K562 (cell line): Measurements from ENCODE around the gene SLC17A2.

ENCODE experiments used
- CTCF ChIP-seq, 3 experiments: IDR thresholded peaks in 2 of 3; conservative IDR thresholded peaks in 1 of 3; 2 replicates each; pipeline ENCODE4 v1.5.1; 2011 to 2012; ENCODE audit warnings: low read length in 3 of 3, mild to moderate bottlenecking in 3 of 3, control low read depth in 2 of 3, improper control_type of control experiment in 1 of 3, inconsistent platforms in 1 of 3, low read depth in 1 of 3, mixed read lengths in 1 of 3, moderate library complexity in 1 of 3; ENCODE audit not compliant: insufficient read depth in 2 of 3
- FOXJ3 ChIP-seq: sonication (generic); formaldehyde crosslinking; IDR thresholded peaks from 2 replicates; pipeline ENCODE4 v1.4.0; 2020; ENCODE audit warnings: mild to moderate bottlenecking, missing genetic modification reagents
- MXI1 ChIP-seq: IDR thresholded peaks from 2 replicates; pipeline ENCODE4 v1.6.1; 2011; ENCODE audit warnings: low read depth, mild to moderate bottlenecking, improper control_type of control experiment, low read length
- SMAD2 ChIP-seq: fragments of 150-350 bp; IDR thresholded peaks from 2 replicates; pipeline ENCODE4 v1.6.1; 2014; ENCODE audit warnings: low read depth, mild to moderate bottlenecking, low read length
- ZNF707 ChIP-seq: fragments of 250-450 bp; sonication (Bioruptor Pico); conservative IDR thresholded peaks from 2 replicates; pipeline ENCODE4 v1.8.0; 2022; ENCODE audit warnings: inconsistent platforms, mild to moderate bottlenecking, moderate library complexity

- no peak for TF ChIP-seq ZNF707
- TF ChIP-seq FOXJ3 (CRISPR knock-in tag): no peak
- no peak for TF ChIP-seq MXI1
- no peak for TF ChIP-seq SMAD2
- TF ChIP-seq CTCF (IDR thresholded peaks at IDR 0.05 in 2 of 3, conservative IDR thresholded peaks at IDR 0.05 in 1 of 3; ENCODE audit: insufficient read depth in 2 of 3, low read depth in 1 of 3, low read length in 3 of 3): no peak
These were observed 869 bp upstream of the SLC17A2 start for GRCh38 chr6:25931411-25931709.
